ENCODE data around the gene BRD4.
A peak's percentile ranks its signal among the peaks of the same experiment; 100 is the strongest.

BRD4 gene

GRCh38 chr19:15331419-15332310 lies 674 bp downstream of the BRD4 start:
- Mint-ChIP-seq H3K9me3 (no peaks in the 10 kb centered on the region), H3K27me3 (no peaks in the 10 kb centered on the region), H3K27ac (peak overlapping the region; percentile 96 to 98), H3K4me3 (peak overlapping the region; percentile 88 to 90), H3K4me1 (peaks cover 59% of the 10 kb centered on the region)
- DNase-seq (peak; percentile 78 to 79), ATAC-seq (peak; percentile 73)

- no peak for DNase-seq
- Mint-ChIP-seq H3K4me1 (peaks cover 64% of the 10 kb centered on the region), H3K27ac (peak overlapping the region; percentile 96 to 98), H3K27me3 (no peaks in the 10 kb centered on the region), H3K9me3 (no peaks in the 10 kb centered on the region), H3K4me3 (peak overlapping the region; percentile 88 to 90)
- peak; percentile 16 for ATAC-seq
Measured at GRCh38 chr19:15330801-15331418, 1.4 kb downstream of the BRD4 start.

- H3K9me3 Mint-ChIP-seq: no peaks in the 10 kb centered on the region
- H3K4me1 Mint-ChIP-seq: peaks cover 78% of the 10 kb centered on the region
- no peaks in the 10 kb centered on the region for H3K27me3 Mint-ChIP-seq
- DNase-seq: no peak
- H3K4me3 Mint-ChIP-seq: peak overlapping the region in 1 of 2 donors; percentile 6
- no peak for ATAC-seq
- H3K27ac Mint-ChIP-seq: no peak overlapping the region
Measured at GRCh38 chr19:15328312-15328711, 4.0 kb downstream of the BRD4 start.

- H3K27me3 Mint-ChIP-seq: no peaks in the 10 kb centered on the region
- ATAC-seq (peak; percentile 43), DNase-seq (no peak)
- H3K9me3 Mint-ChIP-seq: no peaks in the 10 kb centered on the region
- H3K4me3 Mint-ChIP-seq: peak overlapping the region; percentile 33 to 37
- peak overlapping the region; percentile 52 to 94 for H3K27ac Mint-ChIP-seq
- H3K4me1 Mint-ChIP-seq: peaks cover 86% of the 10 kb centered on the region
Measured at GRCh38 chr19:15324791-15325519, 7.4 kb downstream of the BRD4 start.

GRCh38 chr19:15323496-15324235 lies 8.7 kb downstream of the BRD4 start:
- peaks cover 86% of the 10 kb centered on the region for H3K4me1 Mint-ChIP-seq
- peak overlapping the region; percentile 1 to 36 for H3K4me3 Mint-ChIP-seq
- no peaks in the 10 kb centered on the region for H3K27me3 Mint-ChIP-seq
- ATAC-seq (peak; percentile 79), DNase-seq (no peak)
- H3K27ac Mint-ChIP-seq: peak overlapping the region; percentile 40 to 52
- H3K9me3 Mint-ChIP-seq: no peaks in the 10 kb centered on the region

- DNase-seq (no peak), ATAC-seq (no peak)
- no peaks in the 10 kb centered on the region for H3K27me3 Mint-ChIP-seq
- H3K4me3 Mint-ChIP-seq: peak overlapping the region; percentile 21 to 36
- peak overlapping the region; percentile 72 to 81 for H3K27ac Mint-ChIP-seq
- H3K9me3 Mint-ChIP-seq: no peaks in the 10 kb centered on the region
- peaks cover 91% of the 10 kb centered on the region for H3K4me1 Mint-ChIP-seq
Measured at GRCh38 chr19:15321739-15322138, 10.6 kb downstream of the BRD4 start.

- peaks cover 96% of the 10 kb centered on the region for H3K4me1 Mint-ChIP-seq
- ATAC-seq (no peak), DNase-seq (no peak)
- H3K9me3 Mint-ChIP-seq: no peaks in the 10 kb centered on the region
- no peaks in the 10 kb centered on the region for H3K27me3 Mint-ChIP-seq
- no peak overlapping the region for H3K27ac Mint-ChIP-seq
- H3K4me3 Mint-ChIP-seq: no peak overlapping the region
Measured at GRCh38 chr19:15320116-15320515, 12.2 kb downstream of the BRD4 start.

GRCh38 chr19:15318241-15318691 lies 14.1 kb downstream of the BRD4 start:
- H3K4me3 Mint-ChIP-seq: peak overlapping the region; percentile 39 to 47
- DNase-seq (no peak), ATAC-seq (peak; percentile 84)
- peak overlapping the region in 1 of 2 donors; percentile 82 for H3K27ac Mint-ChIP-seq
- H3K9me3 Mint-ChIP-seq: no peaks in the 10 kb centered on the region
- peaks cover 95% of the 10 kb centered on the region for H3K4me1 Mint-ChIP-seq
- no peaks in the 10 kb centered on the region for H3K27me3 Mint-ChIP-seq

GRCh38 chr19:15317392-15318071 lies 14.8 kb downstream of the BRD4 start:
- Mint-ChIP-seq H3K27ac (peak overlapping the region in 1 of 2 donors; percentile 86), H3K27me3 (no peaks in the 10 kb centered on the region), H3K9me3 (no peaks in the 10 kb centered on the region), H3K4me3 (peak overlapping the region; percentile 59 to 66), H3K4me1 (peaks cover 98% of the 10 kb centered on the region)
- no peak for DNase-seq
- no peak for ATAC-seq

- H3K4me1 Mint-ChIP-seq: peaks cover 98% of the 10 kb centered on the region
- DNase-seq (no peak), ATAC-seq (no peak)
- no peaks in the 10 kb centered on the region for H3K27me3 Mint-ChIP-seq
- peak overlapping the region; percentile 59 to 66 for H3K4me3 Mint-ChIP-seq
- peak overlapping the region; percentile 76 to 86 for H3K27ac Mint-ChIP-seq
- no peaks in the 10 kb centered on the region for H3K9me3 Mint-ChIP-seq
Measured at GRCh38 chr19:15316498-15316897, 15.8 kb downstream of the BRD4 start.

GRCh38 chr19:15315101-15315500 lies 17.2 kb downstream of the BRD4 start:
- H3K4me3 Mint-ChIP-seq: no peak overlapping the region

GRCh38 chr19:15313649-15314279 lies 18.6 kb downstream of the BRD4 start:
- H3K4me3 Mint-ChIP-seq: peak overlapping the region in 1 of 2 donors; percentile 6
- no peaks in the 10 kb centered on the region for H3K27me3 Mint-ChIP-seq
- H3K27ac Mint-ChIP-seq: peak overlapping the region; percentile 19 to 54
- no peaks in the 10 kb centered on the region for H3K9me3 Mint-ChIP-seq
- H3K4me1 Mint-ChIP-seq: peaks cover 96% of the 10 kb centered on the region
- ATAC-seq (peak; percentile 51), DNase-seq (no peak)

More at GRCh38 chr19:15315101-15315500, 17.2 kb downstream of the BRD4 start:
- DNase-seq: no peak
- H3K9me3 Mint-ChIP-seq: no peaks in the 10 kb centered on the region
- no peak for ATAC-seq
- H3K27me3 Mint-ChIP-seq: no peaks in the 10 kb centered on the region
- H3K4me1 Mint-ChIP-seq: peaks cover 98% of the 10 kb centered on the region
- peak overlapping the region; percentile 9 to 42 for H3K27ac Mint-ChIP-seq

- Mint-ChIP-seq H3K27ac (peak overlapping the region in 1 of 2 donors; percentile 15), H3K27me3 (no peaks in the 10 kb centered on the region), H3K4me1 (peaks cover 93% of the 10 kb centered on the region), H3K9me3 (no peaks in the 10 kb centered on the region), H3K4me3 (no peak overlapping the region)
- ATAC-seq (no peak), DNase-seq (no peak)
Measured at GRCh38 chr19:15307169-15307568, 25.2 kb downstream of the BRD4 start.
